Endothelial cell of umbilical vein (primary cell): ENCODE measurements around the gene EHF. TPM values are rescaled to one million over a fixed set of nuclear protein-coding genes. Genes with fewer than 3 reads are reported as not detected.

ENCODE experiments used
- BruUV-seq: library from RNA; stranded (reverse); fragments of 400-500 nt; replicated peaks from 2 replicates; lab custom pipeline; 2021; lab: Mats Ljungman, UMichigan
- CTCF ChIA-PET: fragments of 300-600, 350-600 bp; sonication (Branson Sonifier 250); formaldehyde crosslinking; loops from one replicate; lab custom pipeline; 2021; ENCODE audit warnings: antibody characterized with exemption, inconsistent platforms; lab: Charles Lee
- POLR2A ChIA-PET: fragments of 300-600, 350-600 bp; sonication (Branson Sonifier 250); formaldehyde crosslinking; loops from one replicate; lab custom pipeline; 2021; ENCODE audit warnings: antibody characterized with exemption, inconsistent platforms; lab: Charles Lee
- DNase-seq: peaks from one replicate; pipeline ENCODE4 v3.0.0-alpha.2; 2011; ENCODE audit warnings: low read depth, low spot score
- FAIRE-seq: peaks from 2 replicates; lab custom pipeline; 2011; peaks lifted over from hg19 to GRCh38; lab: Jason Lieb, UNC
- H2AFZ ChIP-seq: 2 replicates; pipeline ENCODE4 v1.6.0; 2012; ENCODE audit warnings: low read depth, low read length, control low read depth, inconsistent platforms
- H3K27ac ChIP-seq: 2 replicates; pipeline ENCODE4 v1.5.1; 2011; ENCODE audit warnings: low read depth, mild to moderate bottlenecking, control low read depth, low read length, moderate library complexity; ENCODE audit not compliant: insufficient read depth
- H3K27me3 ChIP-seq, 2 experiments: 2 replicates each; pipeline versions ENCODE4 v1.6.0 to v1.6.1; 2011; ENCODE audit warnings: low read length in 2 of 2, mixed read lengths in 1 of 2; ENCODE audit not compliant: control insufficient read depth in 2 of 2, insufficient read depth in 2 of 2
- H3K36me3 ChIP-seq, 2 experiments: 2 replicates in 1 of 2; 3 replicates in 1 of 2; pipeline ENCODE4 v1.5.1; 2011; ENCODE audit warnings: low read length in 2 of 2, mild to moderate bottlenecking in 1 of 2, moderate library complexity in 1 of 2; ENCODE audit not compliant: control insufficient read depth in 2 of 2, insufficient read depth in 2 of 2; ENCODE audit errors: extremely low read depth in 1 of 2
- H3K4me1 ChIP-seq: 3 replicates; pipeline ENCODE4 v1.5.1; 2011; ENCODE audit warnings: mild to moderate bottlenecking, low read length; ENCODE audit not compliant: control insufficient read depth, insufficient read depth; ENCODE audit errors: extremely low read depth
- H3K4me2 ChIP-seq: 2 replicates; pipeline ENCODE4 v1.6.1; 2011; ENCODE audit warnings: low read length, control low read depth, mixed read lengths; ENCODE audit not compliant: insufficient read depth
- H3K4me3 ChIP-seq, 3 experiments: fragments of 200-600 bp in 1 of 3; sonication (generic), shearing (Covaris generic) in 1 of 3; replicated peaks in 1 of 3; 2 replicates each; pipeline ENCODE4 v1.5.1; 2011 to 2016; ENCODE audit warnings: control low read depth in 3 of 3, low read length in 3 of 3, mild to moderate bottlenecking in 2 of 3, inconsistent platforms in 1 of 3, low read depth in 1 of 3, moderate library complexity in 1 of 3; ENCODE audit not compliant: insufficient read depth in 1 of 3
- H3K79me2 ChIP-seq: 2 replicates; pipeline ENCODE4 v1.6.0; 2012; ENCODE audit warnings: low read length, inconsistent platforms; ENCODE audit not compliant: control insufficient read depth, insufficient read depth
- H3K9ac ChIP-seq: replicated peaks from 2 replicates; pipeline ENCODE3; 2011; ENCODE audit warnings: low read length, control low read depth; ENCODE audit not compliant: insufficient read depth; ENCODE audit errors: extremely low read depth
- H3K9me1 ChIP-seq: replicated peaks from 3 replicates; pipeline ENCODE4 v1.6.0; 2011; ENCODE audit warnings: mild to moderate bottlenecking, low read length; ENCODE audit not compliant: control insufficient read depth, insufficient read depth; ENCODE audit errors: extremely low read depth
- H3K9me3 ChIP-seq: replicated peaks from 2 replicates; pipeline ENCODE4 v1.5.1; 2012; ENCODE audit warnings: low read length, inconsistent platforms; ENCODE audit not compliant: control insufficient read depth, insufficient read depth
- H4K20me1 ChIP-seq: replicated peaks from 2 replicates; pipeline ENCODE3; 2011; ENCODE audit warnings: mild to moderate bottlenecking, low read length; ENCODE audit not compliant: control insufficient read depth, insufficient read depth; ENCODE audit errors: extremely low read depth
- FOS ChIP-seq: IDR thresholded peaks from 2 replicates; pipeline ENCODE4 v1.6.1; 2011; ENCODE audit warnings: mild to moderate bottlenecking, low read length, moderate library complexity, borderline replicate concordance; ENCODE audit not compliant: insufficient read depth
- GATA2 ChIP-seq: IDR thresholded peaks from 2 replicates; pipeline ENCODE4 v1.7.0; 2011; ENCODE audit warnings: low read depth, mild to moderate bottlenecking, moderate library complexity, mixed read lengths, low read length; ENCODE audit not compliant: insufficient read length, insufficient read depth
- MYC ChIP-seq: IDR thresholded peaks from one replicate; pipeline ENCODE4 v1.6.1; 2011; ENCODE audit warnings: mild to moderate bottlenecking, low read depth, low read length
- dilution Hi-C: fragments of 300-500 bp; cut with MboI; formaldehyde crosslinking; loops from one replicate; pipeline ENCODE4 v1.15.0; 2019; ENCODE audit warnings: low sequenced_read_pairs; ENCODE audit not compliant: extremely low pct_ligation_motif_present
- intact Hi-C: fragments of 100-400 bp; cut with micrococcal nuclease; formaldehyde crosslinking; loops from one replicate; pipeline ENCODE4 v1.10.0; 2022
- polyA plus RNA-seq, 4 experiments: library from polyadenylated mRNA; depleted of rRNA in 3 of 4; stranded (reverse) in 3 of 4; unstranded in 1 of 4; fragments of >200 nt; gene quantifications; 2 replicates each; pipeline versions ENCODE4 v1.2.1 to v1.2.3, GENCODE V29; 2011 to 2012; ENCODE audit warnings: missing spikeins in 1 of 4
- total RNA-seq: library from RNA; stranded (reverse); gene quantifications from 2 replicates; pipeline ENCODE4 v1.2.3, GENCODE V29; 2021
- TF ChIP-seq, protein P1 (sequence below): IDR thresholded peaks from 2 replicates; pipeline ENCODE4 v1.6.1; 2011; ENCODE audit not compliant: insufficient read depth, insufficient read length
- TF ChIP-seq, protein P2 (sequence below), 2 donors: IDR thresholded peaks; 1 replicate in 1 of 2; 2 replicates in 1 of 2; pipeline ENCODE4 v1.5.1; 2011; ENCODE audit warnings: low read length in 2 of 2, mild to moderate bottlenecking in 2 of 2, moderate library complexity in 2 of 2, control low read depth in 1 of 2, inconsistent platforms in 1 of 2, low read depth in 1 of 2; ENCODE audit not compliant: insufficient read depth in 1 of 2; ENCODE audit errors: extremely low read depth in 1 of 2

EHF gene
- total and polyA plus RNA-seq, 2 donors (not counting 3 experiments of a cell fraction or from before 2014, with no cell fraction given): not detected

DNA sequence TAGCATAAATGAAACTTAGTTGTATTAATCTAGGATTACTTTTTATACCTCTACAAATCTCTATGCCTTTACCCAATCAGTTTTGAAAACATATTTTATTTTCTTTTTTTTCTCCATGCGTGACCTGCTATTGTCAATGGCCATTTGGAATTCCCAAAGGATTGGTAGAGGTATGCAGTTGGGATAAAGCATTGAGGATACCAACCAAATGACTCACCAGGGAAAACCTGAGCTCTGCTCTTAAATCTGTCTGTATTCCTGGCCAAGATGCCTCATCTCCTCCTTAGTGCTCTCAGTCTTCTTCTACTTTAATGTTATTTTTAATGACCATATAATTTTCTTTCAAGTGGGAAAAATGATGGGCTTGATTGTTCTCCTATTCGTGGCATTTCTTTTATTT is 61.9 kb downstream of the EHF start:
- no peak overlapping the region for H3K27ac ChIP-seq
- no peaks in the 10 kb centered on the region for H4K20me1 ChIP-seq
- no peak overlapping the region for H3K4me2 ChIP-seq
- peaks cover 17% of the 10 kb centered on the region for H3K4me1 ChIP-seq
- dilution Hi-C loops (no loop called here), intact Hi-C loops (no loop called here)
- no peak overlapping the region for H3K9ac ChIP-seq
- BruUV-seq: no TSS peak
- ChIA-PET POLR2A (no interaction called here), CTCF (no interaction called here)
- DNase-seq: no peak
- H3K4me3 ChIP-seq: no peak overlapping the region
- H3K9me1 ChIP-seq: no peaks in the 10 kb centered on the region
- TF ChIP-seq GATA2 (no peak), FOS (peak; percentile 27)
- H3K79me2 ChIP-seq: no peaks in the 10 kb centered on the region
- FAIRE-seq: no peak
- no peak overlapping the region for H2AFZ ChIP-seq
- H3K27me3 ChIP-seq: no peaks in the 10 kb centered on the region
- no peaks in the 10 kb centered on the region for H3K36me3 ChIP-seq
- no peaks in the 10 kb centered on the region for H3K9me3 ChIP-seq

DNA sequence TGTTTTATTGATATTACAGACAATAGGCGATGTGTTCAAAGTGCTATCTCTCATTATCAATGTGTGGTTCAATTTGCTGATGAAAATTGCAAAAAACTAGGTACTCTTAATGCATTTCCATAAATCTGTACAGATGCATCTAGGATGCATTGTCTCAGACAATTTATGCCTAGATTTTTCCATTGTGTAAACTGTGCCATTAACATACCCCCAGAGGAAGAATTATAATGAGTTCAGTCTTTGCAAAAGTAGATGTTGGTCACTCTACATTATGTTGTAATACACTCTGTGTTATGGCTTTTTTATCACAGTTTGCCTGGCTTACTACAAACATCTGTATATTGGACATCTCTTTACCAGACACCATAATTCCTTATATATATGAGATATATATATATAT is 62.5 kb downstream of the EHF start:
- ChIA-PET POLR2A (no interaction called here), CTCF (no interaction called here)
- intact Hi-C loops: no loop called here
- Histone ChIP-seq H3K27me3 (no peaks in the 10 kb centered on the region), H2AFZ (no peak overlapping the region), H3K4me3 (no peak overlapping the region), H3K4me1 (peaks cover 17% of the 10 kb centered on the region), H3K4me2 (no peak overlapping the region), H3K27ac (no peak overlapping the region), H3K9me1 (no peaks in the 10 kb centered on the region), H3K9me3 (no peaks in the 10 kb centered on the region), H3K79me2 (no peaks in the 10 kb centered on the region), H3K36me3 (no peaks in the 10 kb centered on the region), H4K20me1 (no peaks in the 10 kb centered on the region), H3K9ac (no peak overlapping the region)
- no peak for DNase-seq
- BruUV-seq: no TSS peak
- dilution Hi-C loops: no loop called here
- no peak for FAIRE-seq
- TF ChIP-seq, protein P1, sequence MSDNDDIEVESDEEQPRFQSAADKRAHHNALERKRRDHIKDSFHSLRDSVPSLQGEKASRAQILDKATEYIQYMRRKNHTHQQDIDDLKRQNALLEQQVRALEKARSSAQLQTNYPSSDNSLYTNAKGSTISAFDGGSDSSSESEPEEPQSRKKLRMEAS: no peak
- TF ChIP-seq, protein P2, sequence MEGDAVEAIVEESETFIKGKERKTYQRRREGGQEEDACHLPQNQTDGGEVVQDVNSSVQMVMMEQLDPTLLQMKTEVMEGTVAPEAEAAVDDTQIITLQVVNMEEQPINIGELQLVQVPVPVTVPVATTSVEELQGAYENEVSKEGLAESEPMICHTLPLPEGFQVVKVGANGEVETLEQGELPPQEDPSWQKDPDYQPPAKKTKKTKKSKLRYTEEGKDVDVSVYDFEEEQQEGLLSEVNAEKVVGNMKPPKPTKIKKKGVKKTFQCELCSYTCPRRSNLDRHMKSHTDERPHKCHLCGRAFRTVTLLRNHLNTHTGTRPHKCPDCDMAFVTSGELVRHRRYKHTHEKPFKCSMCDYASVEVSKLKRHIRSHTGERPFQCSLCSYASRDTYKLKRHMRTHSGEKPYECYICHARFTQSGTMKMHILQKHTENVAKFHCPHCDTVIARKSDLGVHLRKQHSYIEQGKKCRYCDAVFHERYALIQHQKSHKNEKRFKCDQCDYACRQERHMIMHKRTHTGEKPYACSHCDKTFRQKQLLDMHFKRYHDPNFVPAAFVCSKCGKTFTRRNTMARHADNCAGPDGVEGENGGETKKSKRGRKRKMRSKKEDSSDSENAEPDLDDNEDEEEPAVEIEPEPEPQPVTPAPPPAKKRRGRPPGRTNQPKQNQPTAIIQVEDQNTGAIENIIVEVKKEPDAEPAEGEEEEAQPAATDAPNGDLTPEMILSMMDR (IDR thresholded peaks at IDR 0.05; ENCODE audit: extremely low read depth in 1 of 2, insufficient read depth in 1 of 2, low read depth in 1 of 2, low read length in 2 of 2): no peak
- TF ChIP-seq MYC: no peak
